Ovary (tissue), 3 donors: Measurements from ENCODE around the gene SORT1.

Experiments
- CTCF ChIP-seq, 3 donors: fragments of 450-650 bp in 2 of 3; fragments of 200-600 bp in 1 of 3; IDR thresholded peaks; one replicate each; pipeline versions ENCODE4 v1.5.1 to v1.8.0; 2016 to 2022; ENCODE audit warnings: antibody characterized with exemption in 3 of 3, mild to moderate bottlenecking in 1 of 3
- EP300 ChIP-seq: sonication (generic); formaldehyde crosslinking; IDR thresholded peaks from one replicate; pipeline ENCODE4 v1.6.1; 2017; ENCODE audit warnings: antibody characterized with exemption
- POLR2A ChIP-seq: fragments of 450-650 bp; IDR thresholded peaks from one replicate; pipeline ENCODE4 v1.6.1; 2017; ENCODE audit warnings: antibody characterized with exemption, mild to moderate bottlenecking, moderate library complexity
- donor health status: DM: no; HTN: no; CAD: no.

- TF ChIP-seq CTCF (IDR thresholded peaks at IDR 0.05) (no peak), POLR2A (no peak), EP300 (no peak)
Observed at GRCh38 chr1:109301874-109302273, 95.8 kb downstream of the SORT1 start.
